GM18870 (cell line): Measurements from ENCODE around the gene BMPER.

Experiments used
- ATAC-seq: cut with Tn5 transposase; IDR thresholded peaks from one replicate; pipeline ENCODE4 v1.9.1; 2021; ENCODE audit warnings: moderate library complexity; ENCODE audit not compliant: unreplicated experiment

BMPER gene

DNA sequence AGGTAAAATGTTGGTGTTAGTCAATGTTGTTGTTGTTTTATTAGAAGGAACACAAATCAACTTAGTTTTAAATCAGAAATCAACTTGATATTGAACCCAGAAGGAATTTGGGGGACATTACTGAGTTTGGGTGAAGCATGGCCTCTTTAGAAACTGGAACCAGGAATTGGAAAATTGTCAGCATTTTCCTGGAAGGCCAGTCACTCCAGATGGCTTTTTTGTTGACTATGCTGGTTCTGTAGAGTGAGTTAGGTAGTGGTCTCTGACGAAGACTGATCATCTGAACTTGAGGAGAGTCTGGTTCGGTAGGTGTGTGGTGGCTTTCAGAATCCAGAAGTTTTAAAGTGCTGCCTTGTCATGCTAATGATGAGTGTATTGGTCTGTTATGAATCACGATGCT lies 111.5 kb downstream of the BMPER start:
- no peak for ATAC-seq

DNA sequence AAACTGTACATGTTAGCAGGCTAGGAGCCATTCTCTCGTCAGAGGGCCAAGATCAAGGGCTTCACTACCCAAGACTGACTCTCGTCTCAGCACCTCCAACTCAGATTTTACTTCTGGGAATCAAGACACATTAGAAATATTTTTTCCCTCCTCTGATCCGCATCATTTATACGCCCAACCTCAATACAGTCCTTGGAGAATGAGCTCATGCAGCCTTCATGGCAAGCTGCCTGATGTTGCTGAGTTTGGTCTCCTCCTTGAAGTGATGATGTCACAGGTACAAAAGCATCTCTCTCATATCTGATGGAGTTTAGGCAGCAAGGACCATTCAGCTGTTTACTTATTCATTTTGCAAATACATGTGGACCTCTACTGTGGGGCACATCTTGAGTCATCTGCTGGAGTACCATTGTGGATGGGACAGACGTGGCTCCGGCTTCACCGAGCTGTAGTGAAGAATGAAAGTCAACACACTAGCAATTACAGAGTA lies 114.0 kb downstream of the BMPER start:
- ATAC-seq, result no peak

DNA sequence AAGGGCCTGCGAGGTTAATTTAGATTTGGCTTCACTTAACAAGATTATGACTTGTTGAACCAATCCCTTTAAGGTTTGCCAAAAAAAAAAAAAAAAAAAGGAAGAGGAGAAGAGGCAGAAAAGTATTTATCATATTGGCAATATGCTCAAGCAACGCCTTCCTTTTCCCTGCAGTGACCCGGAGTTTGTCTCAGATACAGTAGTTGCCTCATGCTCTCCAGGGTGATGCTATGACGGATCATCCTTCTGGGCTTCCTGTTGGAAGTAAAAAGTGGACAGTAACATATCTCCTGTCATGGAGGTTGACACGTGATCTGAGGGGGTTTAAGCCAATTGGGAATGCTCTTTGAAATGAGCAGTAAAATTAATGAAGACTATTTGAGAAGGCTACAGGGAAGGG lies 117.3 kb downstream of the BMPER start:
- no peak for ATAC-seq

DNA sequence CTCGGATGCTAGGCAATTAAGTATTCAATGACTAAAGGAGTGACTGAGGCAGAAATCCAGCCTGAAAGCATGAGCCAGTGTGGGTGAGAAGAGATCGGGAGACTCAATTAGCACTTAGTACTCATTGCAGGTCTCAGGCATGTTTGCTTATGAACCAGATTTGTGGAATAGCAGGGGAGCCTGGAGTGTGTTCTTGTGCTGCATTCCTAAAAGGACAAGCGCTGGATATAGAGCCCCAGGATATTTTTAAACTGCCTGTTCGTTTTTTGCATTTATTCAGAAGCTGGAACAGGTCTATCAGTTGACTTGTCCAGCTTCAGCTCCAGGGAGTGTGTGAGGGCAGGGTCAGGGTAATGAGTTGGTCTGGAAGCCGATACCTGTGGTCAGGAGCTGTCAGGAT lies 120.3 kb downstream of the BMPER start:
- ATAC-seq, result no peak

DNA sequence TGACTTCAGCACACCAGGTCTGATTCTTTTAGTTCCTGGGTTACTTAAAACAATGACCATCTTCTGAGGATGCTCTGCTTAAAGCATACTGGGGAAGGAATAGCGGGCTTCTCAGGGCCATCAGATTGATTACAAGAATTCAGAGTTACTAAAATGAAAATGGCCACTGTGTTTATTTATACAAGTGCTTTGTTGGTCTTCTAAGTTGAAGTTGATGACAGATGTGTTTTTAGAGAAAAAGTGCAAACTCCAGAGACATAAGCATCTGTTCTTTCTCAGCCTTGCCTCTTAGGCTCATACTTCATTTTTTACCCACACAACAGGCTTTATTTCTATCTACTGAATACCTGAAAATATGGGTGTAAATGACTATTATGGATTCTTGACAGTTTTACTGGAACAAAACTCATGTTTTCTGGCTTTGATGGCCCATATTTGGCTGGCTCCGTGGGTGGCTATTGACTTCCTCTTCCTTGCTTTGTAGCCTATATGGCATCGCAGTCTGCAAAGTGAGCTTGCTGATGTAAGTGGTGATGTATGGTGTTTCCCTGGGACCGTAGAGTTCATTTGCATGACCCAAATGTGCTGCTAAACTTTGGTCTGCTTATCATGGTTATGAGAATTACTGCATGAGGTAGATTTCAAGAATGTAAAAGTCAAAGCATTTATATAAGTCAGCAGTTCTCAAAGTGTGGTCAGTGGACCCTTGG lies 121.3 kb downstream of the BMPER start:
- ATAC-seq, result no peak

DNA sequence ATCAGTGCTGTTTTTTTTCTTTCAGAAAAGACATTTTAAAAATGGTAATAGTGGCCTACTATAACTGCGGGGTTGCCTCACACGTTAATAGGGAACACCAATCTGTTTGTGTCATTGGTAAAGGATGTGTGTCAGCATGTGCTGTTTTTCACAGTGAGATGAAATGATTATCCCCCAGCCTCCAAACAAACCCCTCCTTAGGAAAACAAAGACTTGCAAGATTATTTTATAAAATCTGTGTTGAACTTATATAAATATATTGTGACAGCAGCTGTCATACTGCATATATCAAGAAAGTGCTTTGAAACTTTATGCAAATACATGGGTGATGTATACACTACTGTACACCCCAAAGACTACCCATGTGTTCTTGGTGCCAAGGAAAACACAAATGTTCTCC lies 125.8 kb downstream of the BMPER start:
- ATAC-seq, result no peak

DNA sequence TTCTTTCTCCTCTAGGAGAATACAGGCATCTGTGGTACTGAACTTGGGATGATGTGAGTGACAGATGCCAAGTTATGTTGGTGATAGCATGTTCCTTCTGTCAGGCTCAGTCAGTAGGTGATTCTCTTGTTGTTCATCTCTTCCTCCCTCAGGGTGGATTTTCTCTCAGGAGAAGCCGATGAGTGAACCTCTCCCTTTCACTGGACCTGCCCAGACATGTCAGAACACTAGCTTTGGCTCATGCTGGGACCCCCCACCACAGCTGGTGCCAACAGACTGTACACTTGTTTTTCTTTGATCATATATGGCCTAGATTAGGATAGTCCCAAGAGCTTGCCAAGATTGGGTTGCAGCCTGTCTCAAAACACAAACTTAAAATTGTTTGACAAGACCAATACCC lies 129.4 kb downstream of the BMPER start:
- no peak for ATAC-seq

DNA sequence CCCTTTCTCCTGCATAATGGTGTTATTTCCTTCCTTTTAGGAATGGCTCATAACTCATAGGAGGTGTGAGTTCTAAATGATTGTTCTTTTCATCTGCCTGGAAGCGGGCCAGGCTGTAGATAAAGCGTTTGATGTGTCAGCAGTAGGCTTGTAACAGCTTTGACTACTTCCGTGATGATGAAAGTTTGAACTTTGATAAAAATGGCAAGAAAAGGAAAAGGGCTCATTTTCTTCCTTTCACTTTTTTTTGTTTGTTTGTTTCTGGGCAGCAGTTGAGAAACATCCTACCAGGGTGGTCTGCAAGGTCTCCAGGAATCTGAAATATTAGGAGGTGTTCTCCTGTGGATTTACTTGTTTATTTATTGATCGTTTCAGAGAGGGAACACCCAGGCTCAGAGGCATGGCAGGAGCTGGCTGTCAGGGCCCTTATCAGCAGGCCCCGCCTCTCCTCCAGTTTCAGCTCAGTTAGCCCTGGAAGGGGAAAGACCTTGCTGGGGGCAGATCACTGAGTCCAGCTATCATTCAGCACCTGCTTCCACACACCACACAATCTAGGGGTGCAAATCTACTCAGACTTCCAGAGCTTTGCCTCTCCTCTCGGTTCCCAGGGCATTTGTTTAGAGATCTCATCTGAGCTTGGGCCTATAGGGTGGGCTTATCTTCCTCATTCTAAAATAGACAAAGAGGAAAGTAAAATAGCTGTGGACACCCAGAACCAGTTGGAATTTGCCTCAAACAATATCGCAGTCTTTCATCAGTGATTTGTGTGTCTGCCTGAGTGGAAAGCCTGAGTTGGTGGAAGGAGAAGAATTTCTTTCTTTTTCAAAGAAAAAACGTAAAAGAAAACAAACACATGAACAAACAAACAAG lies 130.9 kb downstream of the BMPER start:
- no peak for ATAC-seq

DNA sequence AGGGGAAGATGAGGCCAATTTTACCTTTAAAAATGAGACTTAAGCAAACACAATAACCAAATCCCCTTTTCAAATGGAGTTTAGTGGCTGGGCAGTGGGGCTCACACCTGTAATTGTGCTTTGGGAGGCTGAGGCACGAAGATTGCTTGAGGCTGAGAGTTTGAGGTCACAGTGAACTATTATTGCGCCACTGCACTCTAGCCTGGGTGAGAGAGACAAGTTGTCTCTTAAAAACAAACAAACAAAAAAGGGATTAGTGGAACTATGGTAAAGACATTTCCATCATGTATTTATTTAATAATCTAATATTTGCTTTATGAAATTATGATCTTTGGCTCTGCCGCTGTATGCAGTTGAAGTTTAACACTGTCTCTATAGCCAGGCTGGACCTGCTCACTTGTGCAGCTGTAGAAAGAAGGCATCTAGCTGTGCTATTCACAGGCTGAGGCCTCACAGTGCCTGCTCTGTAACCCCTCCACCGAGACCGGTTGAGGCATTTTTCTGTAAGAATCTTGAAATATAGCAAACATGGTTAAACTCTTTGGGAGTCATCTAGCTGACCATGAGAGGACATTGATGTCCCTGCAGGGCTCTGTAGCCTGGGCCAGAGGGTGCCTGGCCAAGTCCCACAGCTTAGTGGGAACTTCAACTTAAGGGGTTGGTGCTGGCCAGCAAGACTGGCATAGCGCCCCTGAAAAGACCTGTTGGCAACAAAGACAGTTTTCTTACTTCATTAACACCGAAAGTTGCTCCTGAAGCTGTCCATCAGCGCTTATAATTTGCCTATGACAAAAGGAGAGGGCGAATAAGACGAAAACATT lies 131.8 kb downstream of the BMPER start:
- ATAC-seq, result no peak

DNA sequence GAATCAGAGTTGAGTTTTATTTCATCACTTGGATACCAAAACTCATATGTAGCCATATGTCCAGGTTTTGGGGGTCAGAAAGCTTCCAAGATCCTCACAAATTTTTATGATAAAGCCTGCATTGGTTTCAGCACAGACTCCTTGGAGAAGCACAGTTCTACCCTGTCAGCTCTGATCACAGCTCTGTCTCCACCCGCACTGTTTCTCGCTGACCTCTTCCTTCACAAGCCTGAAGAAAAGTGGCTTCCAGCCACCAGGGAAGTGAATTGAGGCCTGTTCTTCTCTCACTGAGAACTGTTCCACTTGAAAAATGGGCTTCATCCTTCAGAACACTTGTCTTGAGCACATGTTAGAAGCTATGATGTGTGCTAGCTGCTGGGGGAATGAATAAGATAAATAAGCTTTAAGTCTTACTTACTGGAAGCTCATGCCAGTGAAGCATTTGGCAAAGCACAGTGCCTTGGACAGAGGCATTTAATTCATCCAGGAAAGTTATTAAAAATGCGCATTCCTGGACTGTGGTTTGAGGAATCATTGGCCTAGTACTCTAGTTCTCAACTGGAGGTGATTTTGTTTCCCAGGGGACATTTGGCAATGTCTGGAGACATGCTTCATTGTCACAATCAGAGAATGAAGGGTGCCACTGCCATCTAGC lies 133.6 kb downstream of the BMPER start:
- no peak for ATAC-seq

DNA sequence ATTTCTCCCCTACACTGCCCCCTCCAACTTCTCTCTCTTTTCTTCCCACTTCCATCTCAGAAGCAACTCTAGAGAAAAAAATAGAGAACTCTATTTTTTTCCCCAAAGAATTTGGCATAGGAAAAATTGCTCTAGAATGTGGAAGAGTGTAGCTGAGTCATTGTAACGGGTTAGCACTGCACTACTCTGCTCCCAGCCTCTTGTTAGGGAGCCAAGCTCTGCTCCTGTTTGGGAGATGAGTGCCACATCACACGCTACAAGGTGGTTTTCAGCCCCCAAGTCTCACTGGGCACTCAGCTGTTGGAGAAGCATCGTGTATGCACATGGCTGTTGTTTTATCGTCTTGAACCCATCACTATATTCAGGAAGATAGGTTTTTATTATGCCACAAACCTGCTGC lies 136.4 kb downstream of the BMPER start:
- no peak for ATAC-seq

DNA sequence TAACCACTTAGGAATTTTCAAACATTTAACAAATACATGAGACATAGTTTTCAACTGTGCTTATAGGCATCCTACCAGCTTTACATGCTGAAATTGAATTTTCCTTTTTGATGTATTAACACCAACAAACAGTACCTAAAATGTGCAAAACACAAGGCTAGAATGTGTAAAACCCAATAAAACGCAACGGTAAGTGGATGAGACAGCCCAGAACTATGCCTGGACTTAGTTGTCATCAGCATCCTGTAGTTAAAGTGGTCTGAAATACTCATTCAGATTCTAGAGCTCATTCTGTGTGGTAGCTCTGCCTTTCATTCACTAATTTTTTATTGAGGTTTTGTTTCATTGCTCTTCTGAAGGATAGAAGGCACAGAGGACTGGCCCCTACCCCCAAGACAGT lies 137.1 kb downstream of the BMPER start:
- ATAC-seq, result no peak

DNA sequence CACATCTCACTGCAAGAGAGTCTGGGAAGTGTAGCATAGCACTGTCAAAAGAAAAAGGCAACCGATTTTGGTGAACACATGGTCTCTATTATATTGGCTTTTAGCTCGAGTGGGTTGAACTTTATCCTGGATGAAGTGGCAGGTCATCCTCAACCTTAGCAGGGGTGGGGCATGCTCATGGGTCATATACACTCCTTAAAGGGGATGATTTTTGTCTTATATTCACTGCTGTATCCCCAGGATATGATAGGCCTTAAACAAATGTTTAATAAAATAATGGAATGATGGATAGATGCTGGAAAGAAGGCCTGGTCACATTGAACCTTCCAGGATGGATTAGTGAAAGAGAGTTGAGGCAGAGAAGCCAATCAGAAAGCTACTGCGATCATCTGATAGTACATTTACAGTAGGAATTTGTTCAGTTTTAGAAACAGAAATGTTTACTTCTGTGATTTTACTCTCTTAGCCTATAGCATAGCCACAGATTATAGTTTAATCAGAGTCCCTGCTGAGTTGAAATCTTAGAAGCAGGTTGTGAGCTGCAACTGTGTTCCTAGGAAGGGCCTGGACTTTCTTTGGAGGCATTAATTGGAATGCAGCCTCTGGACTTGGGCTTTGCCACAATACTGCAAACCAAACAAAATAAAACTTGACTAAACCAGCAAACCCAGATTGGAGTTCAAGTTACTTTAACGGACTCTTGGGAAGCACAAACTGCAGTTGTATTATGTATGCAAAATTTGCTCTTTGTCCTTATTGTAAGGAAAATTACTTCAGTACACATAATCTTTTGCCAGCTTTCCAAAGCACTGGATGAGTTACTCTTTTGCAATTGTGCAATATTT lies 138.3 kb downstream of the BMPER start:
- ATAC-seq, result no peak

DNA sequence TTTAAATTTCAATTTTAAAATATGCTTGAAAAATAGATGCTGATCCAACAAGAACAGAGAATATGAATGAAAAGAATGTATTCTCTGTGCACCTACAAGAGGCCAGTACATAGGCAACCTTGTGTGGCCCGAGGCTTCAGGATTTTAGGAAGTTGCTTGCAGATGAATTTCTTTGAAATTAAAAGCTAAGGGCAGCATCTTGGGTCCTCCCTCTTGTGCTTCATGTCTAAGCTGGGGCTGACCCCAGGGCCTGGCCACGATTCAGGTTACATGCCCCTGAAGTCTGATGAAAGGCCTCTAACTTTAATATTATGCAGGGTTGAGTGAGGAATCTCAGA lies 138.9 kb downstream of the BMPER start:
- ATAC-seq, result no peak

DNA sequence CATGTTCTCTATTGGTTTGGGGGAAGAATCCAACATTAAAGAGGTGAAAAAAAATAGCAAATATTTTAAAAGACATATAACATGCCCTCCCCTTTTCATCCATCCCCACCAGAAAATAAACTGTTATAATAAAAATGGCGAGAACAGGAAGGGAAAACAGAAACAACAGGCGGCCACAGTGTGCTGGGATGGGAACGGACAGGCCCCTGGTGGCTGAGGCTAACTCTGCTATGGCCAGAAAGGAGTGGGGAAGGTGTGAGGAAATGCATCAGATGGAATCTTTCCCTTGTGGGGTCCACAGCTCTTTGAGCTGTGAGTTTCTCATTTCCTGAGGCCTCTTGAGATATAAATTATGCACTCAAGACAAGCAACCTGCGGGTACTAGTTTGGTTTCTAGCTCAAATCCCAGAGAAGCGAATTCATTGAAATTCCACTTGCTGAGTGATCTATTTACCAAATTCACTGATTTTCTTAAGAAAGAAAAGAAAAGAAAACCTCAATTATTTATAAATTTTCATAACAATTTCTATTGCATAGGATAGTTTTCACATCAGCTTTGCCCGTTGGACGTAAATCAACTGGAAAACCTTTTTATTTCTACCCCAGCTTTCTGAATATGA lies 139.5 kb downstream of the BMPER start:
- ATAC-seq, result no peak

DNA sequence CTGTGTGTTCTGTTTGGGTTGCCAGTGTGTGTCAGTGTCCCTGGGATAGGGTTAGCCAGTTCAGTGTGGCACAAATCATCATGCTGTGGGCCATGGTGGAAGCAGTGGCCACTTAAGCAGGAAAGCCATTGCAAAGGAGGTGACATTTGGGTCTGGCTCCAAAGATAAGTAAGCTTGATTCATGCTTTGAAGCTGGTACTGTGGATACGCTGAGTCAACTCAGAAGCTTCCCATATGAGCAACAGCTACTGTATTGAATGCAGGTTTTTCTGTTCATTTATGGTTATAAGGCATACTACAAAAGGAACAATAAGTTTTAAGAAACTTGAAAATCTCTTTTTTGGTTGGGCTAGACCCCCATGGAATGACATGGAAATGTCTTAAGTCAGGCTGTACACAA lies 143.1 kb downstream of the BMPER start:
- no peak for ATAC-seq

DNA sequence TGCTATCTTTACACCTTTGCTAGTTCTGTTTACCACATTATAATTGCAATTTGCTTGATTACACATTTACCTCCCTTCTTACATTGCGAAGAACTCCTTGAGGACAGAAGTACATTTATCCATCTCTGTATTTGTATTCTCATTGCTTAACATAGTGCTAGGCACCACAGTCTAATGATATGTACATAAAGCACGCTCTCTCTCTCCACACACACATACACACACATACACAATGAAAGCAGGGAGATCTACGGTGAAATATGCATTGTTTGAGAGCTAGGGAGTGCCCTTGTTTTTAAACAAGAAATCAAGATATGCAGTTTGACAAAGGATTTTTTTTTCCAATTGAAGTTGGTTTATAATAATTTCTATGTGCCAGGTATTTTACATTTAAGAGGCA lies 148.7 kb downstream of the BMPER start:
- ATAC-seq, result no peak

DNA sequence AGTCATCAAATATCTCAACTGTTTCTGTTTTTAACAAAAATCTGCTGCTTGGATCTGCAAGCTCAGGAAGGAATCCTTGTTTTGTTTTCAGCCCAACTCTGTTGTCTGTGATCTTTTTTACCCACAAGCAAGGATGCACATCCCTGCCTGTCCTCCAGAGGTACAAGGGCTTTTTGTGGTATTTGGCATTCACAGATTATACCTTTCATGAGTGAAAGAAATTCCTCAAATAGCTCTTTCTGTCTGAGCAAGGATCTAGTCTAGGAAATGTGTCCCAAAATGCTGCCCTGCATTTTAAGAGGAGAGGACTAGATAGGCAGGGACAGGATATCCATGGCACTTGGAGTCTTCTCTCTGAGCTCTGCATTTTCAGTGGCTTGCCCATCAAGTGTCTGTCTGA lies 151.8 kb downstream of the BMPER start:
- no peak for ATAC-seq

DNA sequence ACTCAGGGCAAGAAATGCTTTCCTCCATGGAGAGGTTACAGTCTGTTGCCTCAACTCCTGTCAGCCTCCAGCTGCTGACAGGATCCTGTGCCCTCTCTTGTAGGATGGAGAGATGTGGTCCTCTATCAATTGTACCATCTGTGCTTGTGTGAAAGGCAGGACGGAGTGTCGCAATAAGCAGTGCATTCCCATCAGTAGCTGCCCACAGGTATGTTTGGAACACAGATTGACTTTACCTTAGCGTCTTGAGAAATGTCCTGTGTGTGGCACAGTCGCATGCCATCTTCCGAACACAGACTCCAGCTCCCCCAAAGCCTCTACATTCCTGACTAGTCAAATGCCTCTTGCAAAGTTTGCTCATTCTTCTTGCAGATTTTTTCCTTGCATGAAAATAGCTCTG lies 152.6 kb downstream of the BMPER start:
- no peak for ATAC-seq

DNA sequence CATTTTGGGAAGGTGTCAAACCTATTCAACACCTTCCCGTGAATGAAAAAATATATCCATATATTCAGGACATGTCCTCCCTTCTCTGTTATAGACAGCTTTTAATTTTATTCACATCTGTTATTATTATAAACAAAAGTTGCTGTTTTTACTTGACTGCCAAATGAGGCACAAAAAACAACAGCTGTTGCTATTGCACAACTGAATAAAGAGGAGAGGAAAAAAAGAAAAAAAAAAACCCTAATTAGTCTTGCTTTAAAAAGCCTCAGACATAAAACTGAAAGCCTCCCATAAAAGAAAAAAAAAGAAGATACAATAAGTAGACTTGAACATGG lies 153.4 kb downstream of the BMPER start:
- no peak for ATAC-seq
